GM23338 (cell line): Measurements from ENCODE around the gene SNAPIN. TPM values are rescaled to one million over a fixed set of nuclear protein-coding genes. Genes with fewer than 3 reads are reported as not detected.
A peak's percentile ranks its signal among the peaks of the same experiment; 100 is the strongest.

Experiments used
- ATAC-seq: fragments of 200-7000 bp; cut with Tn5 transposase; 3 replicates; pipeline ENCODE4 v1.9.1; 2020
- DNase-seq: peaks from one replicate; pipeline ENCODE4 v3.0.0-alpha.2; 2015; ENCODE audit warnings: low spot score
- H2AFZ ChIP-seq: fragments of 200-600 bp; sonication (generic); 2 replicates; pipeline ENCODE4 v1.8.0; 2016; ENCODE audit warnings: antibody characterized with exemption, mild to moderate bottlenecking, moderate library complexity
- H3F3A ChIP-seq: fragments of 200-600 bp; sonication (generic); replicated peaks from 2 replicates; pipeline ENCODE4 v1.8.0; 2017; ENCODE audit warnings: antibody characterized with exemption, mixed run types, low read depth
- H3K27ac ChIP-seq: fragments of 200-600 bp; sonication (generic); 2 replicates; pipeline ENCODE4 v1.6.1; 2016; ENCODE audit warnings: low read depth
- H3K27me3 ChIP-seq: fragments of 200-600 bp; sonication (generic); 2 replicates; pipeline ENCODE4 v1.8.0; 2016; ENCODE audit warnings: mild to moderate bottlenecking, mixed run types, moderate library complexity; ENCODE audit not compliant: insufficient read depth
- H3K36me3 ChIP-seq: fragments of 200-600 bp; sonication (generic); 2 replicates; pipeline ENCODE4 v1.8.0; 2016; ENCODE audit warnings: mild to moderate bottlenecking; ENCODE audit not compliant: insufficient read depth
- H3K4me1 ChIP-seq: fragments of 200-600 bp; sonication (generic); 2 replicates; pipeline ENCODE4 v1.8.0; 2016; ENCODE audit warnings: mild to moderate bottlenecking, moderate library complexity; ENCODE audit not compliant: insufficient read depth
- H3K4me2 ChIP-seq: fragments of 200-600 bp; sonication (generic); 2 replicates; pipeline ENCODE4 v1.7.1; 2017; ENCODE audit warnings: mixed run types
- H3K4me3 ChIP-seq: fragments of 200-600 bp; sonication (generic); 2 replicates; pipeline ENCODE4 v1.6.1; 2016; ENCODE audit warnings: mixed run types
- H3K79me2 ChIP-seq: fragments of 200-600 bp; sonication (generic); replicated peaks from 2 replicates; pipeline ENCODE4 v1.8.0; 2017; ENCODE audit warnings: mild to moderate bottlenecking; ENCODE audit not compliant: insufficient read depth
- H3K9me2 ChIP-seq: fragments of 200-600 bp; sonication (generic); 2 replicates; pipeline ENCODE4 v1.8.0; 2017; ENCODE audit not compliant: insufficient read depth
- H4K20me1 ChIP-seq: fragments of 200-600 bp; sonication (generic); replicated peaks from 2 replicates; pipeline ENCODE4 v1.8.0; 2017; ENCODE audit warnings: mild to moderate bottlenecking; ENCODE audit not compliant: insufficient read depth
- H3K27ac Mint-ChIP-seq: 2 replicates; pipeline ENCODE4 v1.8.0; 2020; ENCODE audit warnings: inconsistent platforms, mild to moderate bottlenecking, moderate library complexity, mixed read lengths
- H3K27me3 Mint-ChIP-seq: 3 replicates; pipeline ENCODE4 v1.8.0; 2022; ENCODE audit warnings: low read depth, mild to moderate bottlenecking, moderate library complexity, mixed read lengths, inconsistent platforms; ENCODE audit not compliant: insufficient read depth, poor library complexity
- H3K36me3 Mint-ChIP-seq: 3 replicates; pipeline ENCODE4 v1.8.0; 2021; ENCODE audit warnings: low read depth, mild to moderate bottlenecking, inconsistent platforms, moderate library complexity, mixed read lengths
- H3K4me1 Mint-ChIP-seq: 3 replicates; pipeline ENCODE4 v1.8.0; 2020; ENCODE audit warnings: mild to moderate bottlenecking, inconsistent platforms, mixed read lengths
- H3K4me3 Mint-ChIP-seq: 3 replicates; pipeline ENCODE4 v1.8.0; 2021; ENCODE audit warnings: moderate library complexity, mild to moderate bottlenecking, inconsistent platforms, mixed read lengths
- H3K9me3 Mint-ChIP-seq: 3 replicates; pipeline ENCODE4 v1.8.0; 2020; ENCODE audit warnings: moderate library complexity, mild to moderate bottlenecking, inconsistent platforms, mixed read lengths
- EZH2 ChIP-seq: fragments of 200-600 bp; sonication (generic); IDR thresholded peaks from one replicate; pipeline ENCODE4 v1.8.0; 2017; ENCODE audit warnings: antibody characterized with exemption, mild to moderate bottlenecking, low read depth; ENCODE audit not compliant: unreplicated experiment
- NANOG ChIP-seq: IDR thresholded peaks from 2 replicates; pipeline ENCODE4 v1.6.1; 2016; ENCODE audit warnings: antibody characterized with exemption, borderline replicate concordance
- STAT1 ChIP-seq: IDR thresholded peaks from one replicate; pipeline ENCODE4 v1.6.1; 2016; ENCODE audit warnings: antibody characterized with exemption; ENCODE audit not compliant: unreplicated experiment
- ZNF114 ChIP-seq: fragments of 250-450 bp; sonication (Bioruptor Pico); IDR thresholded peaks from 2 replicates; pipeline ENCODE4 v1.5.0; 2020; ENCODE audit warnings: mild to moderate bottlenecking, moderate library complexity
- polyA plus RNA-seq: library from polyadenylated mRNA; unstranded; fragments of >200 nt; fragmentation: Nextera tagmentation; extraction: Ambion mirVana; gene quantifications from 2 replicates; pipeline ENCODE4 v1.2.1, GENCODE V29; 2016
- total RNA-seq: library from RNA; depleted of rRNA; stranded (reverse); fragments of >200 nt; shearing (Covaris generic); gene quantifications from 2 replicates; pipeline ENCODE4 v1.2.3, GENCODE V29; 2014
- TF ChIP-seq, protein P1 (sequence below): fragments of 250-450 bp; sonication (Bioruptor Pico); IDR thresholded peaks from 2 replicates; pipeline ENCODE4 v1.5.0; 2020; ENCODE audit warnings: mild to moderate bottlenecking, moderate library complexity
- TF ChIP-seq, protein P2 (sequence below): IDR thresholded peaks from 2 replicates; pipeline ENCODE4 v1.6.1; 2016; ENCODE audit warnings: antibody characterized with exemption
- TF ChIP-seq, protein P3 (sequence below), 2 experiments: fragments of 200-600 bp in 1 of 2; sonication (generic) in 1 of 2; conservative IDR thresholded peaks; 2 replicates each; pipeline versions ENCODE4 v1.5.1 to v1.6.1; 2016 to 2017; ENCODE audit warnings: antibody characterized with exemption in 2 of 2, low read depth in 2 of 2, mild to moderate bottlenecking in 2 of 2, moderate library complexity in 1 of 2

The SNAPIN gene
- total and polyA plus RNA-seq, 2 experiments from 2014 or later, result 25.6 to 48.5 TPM

DNA sequence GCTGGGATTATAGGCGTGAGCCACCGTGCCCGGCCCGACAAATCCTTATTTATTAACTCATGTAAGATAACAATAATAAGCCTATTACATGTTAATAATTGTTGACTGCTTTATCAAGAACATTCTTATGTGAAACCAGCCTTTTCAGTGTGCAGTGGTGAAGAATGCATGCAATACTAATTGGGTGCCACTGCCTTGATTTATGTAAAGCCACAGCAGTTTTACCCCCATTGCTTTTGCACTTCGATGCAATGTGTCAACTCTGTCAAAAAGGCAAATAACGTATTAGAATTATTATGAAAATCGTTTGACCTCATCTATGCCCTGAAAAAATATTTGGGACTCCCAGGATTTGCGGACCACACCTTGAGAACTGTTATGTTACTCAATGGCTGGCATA, 38.2 kb downstream of the SNAPIN start:
- peak overlapping the region; percentile 97; the same call in 1 of the 2 replicates for H2AFZ ChIP-seq
- no peak for TF ChIP-seq EZH2
- no peak for TF ChIP-seq ZNF114 (CRISPR knock-in tag)
- no peak for TF ChIP-seq STAT1
- TF ChIP-seq, protein P1, sequence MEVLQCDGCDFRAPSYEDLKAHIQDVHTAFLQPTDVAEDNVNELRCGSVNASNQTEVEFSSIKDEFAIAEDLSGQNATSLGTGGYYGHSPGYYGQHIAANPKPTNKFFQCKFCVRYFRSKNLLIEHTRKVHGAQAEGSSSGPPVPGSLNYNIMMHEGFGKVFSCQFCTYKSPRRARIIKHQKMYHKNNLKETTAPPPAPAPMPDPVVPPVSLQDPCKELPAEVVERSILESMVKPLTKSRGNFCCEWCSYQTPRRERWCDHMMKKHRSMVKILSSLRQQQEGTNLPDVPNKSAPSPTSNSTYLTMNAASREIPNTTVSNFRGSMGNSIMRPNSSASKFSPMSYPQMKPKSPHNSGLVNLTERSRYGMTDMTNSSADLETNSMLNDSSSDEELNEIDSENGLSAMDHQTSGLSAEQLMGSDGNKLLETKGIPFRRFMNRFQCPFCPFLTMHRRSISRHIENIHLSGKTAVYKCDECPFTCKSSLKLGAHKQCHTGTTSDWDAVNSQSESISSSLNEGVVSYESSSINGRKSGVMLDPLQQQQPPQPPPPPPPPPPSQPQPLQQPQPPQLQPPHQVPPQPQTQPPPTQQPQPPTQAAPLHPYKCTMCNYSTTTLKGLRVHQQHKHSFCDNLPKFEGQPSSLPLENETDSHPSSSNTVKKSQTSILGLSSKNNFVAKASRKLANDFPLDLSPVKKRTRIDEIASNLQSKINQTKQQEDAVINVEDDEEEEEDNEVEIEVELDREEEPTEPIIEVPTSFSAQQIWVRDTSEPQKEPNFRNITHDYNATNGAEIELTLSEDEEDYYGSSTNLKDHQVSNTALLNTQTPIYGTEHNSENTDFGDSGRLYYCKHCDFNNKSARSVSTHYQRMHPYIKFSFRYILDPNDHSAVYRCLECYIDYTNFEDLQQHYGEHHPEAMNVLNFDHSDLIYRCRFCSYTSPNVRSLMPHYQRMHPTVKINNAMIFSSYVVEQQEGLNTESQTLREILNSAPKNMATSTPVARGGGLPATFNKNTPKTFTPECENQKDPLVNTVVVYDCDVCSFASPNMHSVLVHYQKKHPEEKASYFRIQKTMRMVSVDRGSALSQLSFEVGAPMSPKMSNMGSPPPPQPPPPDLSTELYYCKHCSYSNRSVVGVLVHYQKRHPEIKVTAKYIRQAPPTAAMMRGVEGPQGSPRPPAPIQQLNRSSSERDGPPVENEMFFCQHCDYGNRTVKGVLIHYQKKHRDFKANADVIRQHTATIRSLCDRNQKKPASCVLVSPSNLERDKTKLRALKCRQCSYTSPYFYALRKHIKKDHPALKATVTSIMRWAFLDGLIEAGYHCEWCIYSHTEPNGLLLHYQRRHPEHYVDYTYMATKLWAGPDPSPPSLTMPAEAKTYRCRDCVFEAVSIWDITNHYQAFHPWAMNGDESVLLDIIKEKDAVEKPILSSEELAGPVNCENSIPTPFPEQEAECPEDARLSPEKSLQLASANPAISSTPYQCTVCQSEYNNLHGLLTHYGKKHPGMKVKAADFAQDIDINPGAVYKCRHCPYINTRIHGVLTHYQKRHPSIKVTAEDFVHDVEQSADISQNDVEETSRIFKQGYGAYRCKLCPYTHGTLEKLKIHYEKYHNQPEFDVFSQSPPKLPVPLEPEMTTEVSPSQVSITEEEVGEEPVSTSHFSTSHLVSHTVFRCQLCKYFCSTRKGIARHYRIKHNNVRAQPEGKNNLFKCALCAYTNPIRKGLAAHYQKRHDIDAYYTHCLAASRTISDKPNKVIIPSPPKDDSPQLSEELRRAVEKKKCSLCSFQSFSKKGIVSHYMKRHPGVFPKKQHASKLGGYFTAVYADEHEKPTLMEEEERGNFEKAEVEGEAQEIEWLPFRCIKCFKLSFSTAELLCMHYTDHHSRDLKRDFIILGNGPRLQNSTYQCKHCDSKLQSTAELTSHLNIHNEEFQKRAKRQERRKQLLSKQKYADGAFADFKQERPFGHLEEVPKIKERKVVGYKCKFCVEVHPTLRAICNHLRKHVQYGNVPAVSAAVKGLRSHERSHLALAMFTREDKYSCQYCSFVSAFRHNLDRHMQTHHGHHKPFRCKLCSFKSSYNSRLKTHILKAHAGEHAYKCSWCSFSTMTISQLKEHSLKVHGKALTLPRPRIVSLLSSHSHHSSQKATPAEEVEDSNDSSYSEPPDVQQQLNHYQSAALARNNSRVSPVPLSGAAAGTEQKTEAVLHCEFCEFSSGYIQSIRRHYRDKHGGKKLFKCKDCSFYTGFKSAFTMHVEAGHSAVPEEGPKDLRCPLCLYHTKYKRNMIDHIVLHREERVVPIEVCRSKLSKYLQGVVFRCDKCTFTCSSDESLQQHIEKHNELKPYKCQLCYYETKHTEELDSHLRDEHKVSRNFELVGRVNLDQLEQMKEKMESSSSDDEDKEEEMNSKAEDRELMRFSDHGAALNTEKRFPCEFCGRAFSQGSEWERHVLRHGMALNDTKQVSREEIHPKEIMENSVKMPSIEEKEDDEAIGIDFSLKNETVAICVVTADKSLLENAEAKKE (CRISPR knock-in tag), result no peak
- TF ChIP-seq, protein P2, sequence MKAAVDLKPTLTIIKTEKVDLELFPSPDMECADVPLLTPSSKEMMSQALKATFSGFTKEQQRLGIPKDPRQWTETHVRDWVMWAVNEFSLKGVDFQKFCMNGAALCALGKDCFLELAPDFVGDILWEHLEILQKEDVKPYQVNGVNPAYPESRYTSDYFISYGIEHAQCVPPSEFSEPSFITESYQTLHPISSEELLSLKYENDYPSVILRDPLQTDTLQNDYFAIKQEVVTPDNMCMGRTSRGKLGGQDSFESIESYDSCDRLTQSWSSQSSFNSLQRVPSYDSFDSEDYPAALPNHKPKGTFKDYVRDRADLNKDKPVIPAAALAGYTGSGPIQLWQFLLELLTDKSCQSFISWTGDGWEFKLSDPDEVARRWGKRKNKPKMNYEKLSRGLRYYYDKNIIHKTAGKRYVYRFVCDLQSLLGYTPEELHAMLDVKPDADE, result no peak
- TF ChIP-seq, protein P3, sequence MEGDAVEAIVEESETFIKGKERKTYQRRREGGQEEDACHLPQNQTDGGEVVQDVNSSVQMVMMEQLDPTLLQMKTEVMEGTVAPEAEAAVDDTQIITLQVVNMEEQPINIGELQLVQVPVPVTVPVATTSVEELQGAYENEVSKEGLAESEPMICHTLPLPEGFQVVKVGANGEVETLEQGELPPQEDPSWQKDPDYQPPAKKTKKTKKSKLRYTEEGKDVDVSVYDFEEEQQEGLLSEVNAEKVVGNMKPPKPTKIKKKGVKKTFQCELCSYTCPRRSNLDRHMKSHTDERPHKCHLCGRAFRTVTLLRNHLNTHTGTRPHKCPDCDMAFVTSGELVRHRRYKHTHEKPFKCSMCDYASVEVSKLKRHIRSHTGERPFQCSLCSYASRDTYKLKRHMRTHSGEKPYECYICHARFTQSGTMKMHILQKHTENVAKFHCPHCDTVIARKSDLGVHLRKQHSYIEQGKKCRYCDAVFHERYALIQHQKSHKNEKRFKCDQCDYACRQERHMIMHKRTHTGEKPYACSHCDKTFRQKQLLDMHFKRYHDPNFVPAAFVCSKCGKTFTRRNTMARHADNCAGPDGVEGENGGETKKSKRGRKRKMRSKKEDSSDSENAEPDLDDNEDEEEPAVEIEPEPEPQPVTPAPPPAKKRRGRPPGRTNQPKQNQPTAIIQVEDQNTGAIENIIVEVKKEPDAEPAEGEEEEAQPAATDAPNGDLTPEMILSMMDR (conservative IDR thresholded peaks at IDR 0.05; ENCODE audit: low read depth in 2 of 2), result no peak
- no peak for TF ChIP-seq NANOG
- ATAC-seq (no peak), DNase-seq (no peak)
- Mint-ChIP-seq H3K4me3 (peak overlapping the region; percentile 19; the same call in 1 of the 3 replicates), H3K36me3 (no peaks in the 10 kb centered on the region; the same call in 2 of the 3 replicates), H3K27me3 (peaks cover 11% of the 10 kb centered on the region), H3K27ac (peak overlapping the region; percentile 96), H3K9me3 (no peaks in the 10 kb centered on the region), H3K4me1 (peaks cover 27% of the 10 kb centered on the region)
- H3K9me2 ChIP-seq, result no peaks in the 10 kb centered on the region; the same call in 1 of the 2 replicates
- H3K4me2 ChIP-seq, result peak overlapping the region; percentile 73
- H3K27ac ChIP-seq, result peak overlapping the region; percentile 95; the same call in 1 of the 2 replicates
- H3F3A ChIP-seq, result peaks cover 12% of the 10 kb centered on the region
- no peaks in the 10 kb centered on the region for H4K20me1 ChIP-seq
- peaks cover 27% of the 10 kb centered on the region for H3K4me1 ChIP-seq
- no peaks in the 10 kb centered on the region for H3K27me3 ChIP-seq
- H3K4me3 ChIP-seq, result no peak overlapping the region
- H3K79me2 ChIP-seq, result no peaks in the 10 kb centered on the region
- no peaks in the 10 kb centered on the region for H3K36me3 ChIP-seq
